Measurements from ENCODE around the gene PPP2R1B.

The PPP2R1B gene

GRCh38 chr11:111693224-111693937 lies 72.8 kb downstream of the PPP2R1B start:
- no peak for DNase-seq (ENCODE audit: low read depth in 3 of 3)

- DNase-seq (ENCODE audit: low read depth in 3 of 3), result no peak
These were observed 74.4 kb downstream of the PPP2R1B start for GRCh38 chr11:111691741-111692140.

GRCh38 chr11:111691176-111691575 lies 75.0 kb downstream of the PPP2R1B start:
- no peak for DNase-seq (ENCODE audit: low read depth in 3 of 3)

- DNase-seq (ENCODE audit: low read depth in 3 of 3), result no peak
These were observed 78.2 kb downstream of the PPP2R1B start for GRCh38 chr11:111688013-111688412.

- no peak for DNase-seq (ENCODE audit: low read depth in 3 of 3)
These were observed 81.9 kb downstream of the PPP2R1B start for GRCh38 chr11:111684251-111684650.

- no peak for DNase-seq (ENCODE audit: low read depth in 3 of 3)
These were observed 82.4 kb downstream of the PPP2R1B start for GRCh38 chr11:111683806-111684205.

- DNase-seq (ENCODE audit: low read depth in 3 of 3), result no peak
These were observed 85.6 kb downstream of the PPP2R1B start for GRCh38 chr11:111680486-111681175.
